VCaP (cell line): ENCODE results near the gene PTPRD.

Experiments
- H3K27ac ChIP-seq: fragments of 450-650 bp; 2 replicates; pipeline ENCODE4 v1.5.1; 2017
- CTCF ChIP-seq: fragments of 450-650 bp; conservative IDR thresholded peaks from 2 replicates; pipeline ENCODE4 v1.5.1; 2017; ENCODE audit warnings: mild to moderate bottlenecking, moderate library complexity

PTPRD gene

DNA sequence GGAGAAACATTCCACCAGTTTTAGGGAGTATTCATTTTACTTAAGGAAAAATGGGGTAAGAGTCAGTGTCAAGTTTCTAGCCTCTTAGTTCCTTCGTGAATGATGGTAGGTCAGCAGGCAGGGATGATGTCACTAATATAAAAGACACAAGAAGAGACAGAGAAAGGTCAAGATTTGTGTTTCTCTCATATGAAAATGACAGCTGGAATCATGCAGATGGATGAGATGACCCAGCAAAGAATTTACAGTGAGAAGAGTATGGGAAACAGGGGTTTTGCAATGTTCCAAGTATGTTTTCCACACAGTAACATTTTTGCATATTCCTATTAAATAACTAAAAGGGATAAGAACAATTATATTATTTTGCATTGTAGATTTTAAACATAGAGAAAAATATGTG lies 2063.6 kb downstream of the PTPRD start:
- TF ChIP-seq CTCF: no peak
- H3K27ac ChIP-seq: no peak overlapping the region

- no peak overlapping the region for H3K27ac ChIP-seq
- TF ChIP-seq CTCF: no peak
These were observed 2069.6 kb downstream of the PTPRD start for GRCh38 chr9:8543219-8543618.

GRCh38 chr9:8542537-8542936 lies 2070.3 kb downstream of the PTPRD start:
- H3K27ac ChIP-seq: no peak overlapping the region
- TF ChIP-seq CTCF: no peak

DNA sequence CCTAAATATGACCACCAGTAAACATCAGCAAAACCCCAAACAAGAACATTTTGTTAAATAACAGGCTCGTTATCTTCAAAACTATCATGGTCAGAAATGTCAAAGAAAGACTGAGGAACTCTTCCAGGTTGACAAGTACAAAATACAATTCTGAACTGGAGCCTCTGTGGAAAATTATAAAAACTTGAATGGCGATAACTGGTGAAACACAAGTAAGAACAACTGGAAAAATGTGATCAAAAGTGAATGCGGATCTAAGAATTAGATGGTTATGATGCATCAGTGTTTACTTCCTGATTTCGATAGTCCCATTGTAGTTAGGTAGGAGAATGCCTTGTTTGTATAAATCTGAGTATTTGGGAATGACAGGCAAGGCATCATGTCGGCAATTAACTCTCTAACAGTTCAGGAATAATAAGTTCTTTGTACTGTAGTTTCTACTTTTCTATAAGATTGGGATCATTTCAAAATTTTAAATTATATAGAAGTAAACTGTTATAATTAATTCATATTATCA lies 2073.1 kb downstream of the PTPRD start:
- H3K27ac ChIP-seq: no peak overlapping the region
- no peak for TF ChIP-seq CTCF

DNA sequence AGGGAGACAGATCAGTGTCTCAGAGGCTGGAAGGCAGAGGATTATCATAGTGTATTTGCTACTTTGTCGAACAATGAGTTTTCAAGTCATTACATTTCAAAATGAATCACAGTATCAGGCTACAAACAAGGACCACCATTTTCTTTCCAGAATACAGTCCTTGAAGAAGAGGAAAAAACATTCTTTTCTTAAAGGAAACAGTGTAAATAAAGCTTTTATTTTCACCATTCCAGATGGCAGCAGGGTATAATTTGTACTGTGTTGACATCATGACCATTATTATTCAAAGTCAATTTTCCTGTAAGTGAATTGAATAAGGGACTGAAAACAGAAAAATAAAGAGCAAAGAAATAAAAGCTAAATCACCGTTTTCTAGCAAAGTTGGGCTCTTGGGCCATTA lies 2076.0 kb downstream of the PTPRD start:
- no peak for TF ChIP-seq CTCF
- no peak overlapping the region for H3K27ac ChIP-seq

- H3K27ac ChIP-seq: no peak overlapping the region
- no peak for TF ChIP-seq CTCF
These were observed 2078.0 kb downstream of the PTPRD start for GRCh38 chr9:8534828-8535227.

GRCh38 chr9:8533681-8534080 lies 2079.1 kb downstream of the PTPRD start:
- no peak overlapping the region for H3K27ac ChIP-seq
- no peak for TF ChIP-seq CTCF
